Gastrocnemius medialis (tissue), 4 donors: ENCODE data around the gene DNAAF2. TPM values are rescaled to one million over a fixed set of nuclear protein-coding genes. Genes with fewer than 3 reads are reported as not detected.

Source experiments
- ATAC-seq, 2 donors: fragments of 150-250 bp; one replicate each; pipeline ENCODE4 v1.9.1; 2016
- DNase-seq, 2 donors: peaks; one replicate each; pipeline ENCODE4 v3.0.0-alpha.2; 2019
- H3K27ac ChIP-seq, 4 donors: fragments of 200-600 bp; sonication (generic); 1 replicate in 1 of 4; 2 replicates in 3 of 4; pipeline ENCODE4 v1.5.1; 2016 to 2018; ENCODE audit warnings: mild to moderate bottlenecking in 2 of 4, moderate library complexity in 1 of 4
- H3K27me3 ChIP-seq, 3 donors: fragments of 200-600 bp; sonication (generic) in 2 of 3; 1 replicate in 1 of 3; 2 replicates in 2 of 3; pipeline versions ENCODE4 v1.5.1 to v1.6.0; 2016 to 2019; ENCODE audit warnings: mild to moderate bottlenecking in 1 of 3, moderate library complexity in 1 of 3
- H3K36me3 ChIP-seq, 2 donors: fragments of 200-600 bp; sonication (generic) in 1 of 2; one replicate each; pipeline ENCODE4 v1.5.1; 2017 to 2018
- H3K4me1 ChIP-seq, 2 donors: fragments of 200-600 bp; sonication (generic) in 1 of 2; one replicate each; pipeline ENCODE4 v1.5.1; 2016 to 2017; ENCODE audit warnings: mild to moderate bottlenecking in 2 of 2
- H3K4me3 ChIP-seq, 4 donors: fragments of 200-600 bp; sonication (generic) in 3 of 4; 1 replicate in 1 of 4; 2 replicates in 3 of 4; pipeline ENCODE4 v1.5.1; 2016 to 2019; ENCODE audit warnings: mild to moderate bottlenecking in 2 of 4
- H3K9me3 ChIP-seq, 3 donors: fragments of 200-600 bp; sonication (generic) in 2 of 3; 1 replicate in 1 of 3; 2 replicates in 2 of 3; pipeline ENCODE4 v1.5.1; 2016 to 2019
- POLR2A ChIP-seq, 2 donors: fragments of 450-650 bp; IDR thresholded peaks; one replicate each; pipeline ENCODE4 v1.6.1; 2017; ENCODE audit warnings: antibody characterized with exemption in 2 of 2, mild to moderate bottlenecking in 2 of 2, moderate library complexity in 2 of 2
- in situ Hi-C, 4 donors: fragments of 200-750 bp; cut with MboI; loops; one replicate each; pipeline versions ENCODE4 v1.15.0 to v1.8.0; 2017; ENCODE audit warnings: low sequenced_read_pairs in 4 of 4
- intact Hi-C: fragments of 100-400 bp; cut with DNase I; formaldehyde crosslinking; loops from one replicate; pipeline ENCODE4 v1.15.1; 2023; ENCODE audit warnings: low total_unique reads
- total RNA-seq, 4 donors: library from RNA; depleted of rRNA; stranded (reverse); fragments of >200 nt; gene quantifications; one replicate each; pipeline versions ENCODE4 v1.1.0 to v1.2.3, GENCODE V29; 2016
- TF ChIP-seq, protein P1 (sequence below), 5 experiments: fragments of 450-650 bp in 3 of 5; fragments of 200-600 bp in 2 of 5; sonication (generic) in 2 of 5; IDR thresholded peaks in 4 of 5; conservative IDR thresholded peaks in 1 of 5; 1 replicate in 4 of 5; 2 replicates in 1 of 5; pipeline ENCODE4 v1.5.1; 2016 to 2019; ENCODE audit warnings: antibody characterized with exemption in 5 of 5, mild to moderate bottlenecking in 3 of 5, moderate library complexity in 3 of 5

DNAAF2 gene
- total RNA-seq, 4 donors from 2014 or later = 5.6 to 8.4 (median 6.9) TPM

DNA sequence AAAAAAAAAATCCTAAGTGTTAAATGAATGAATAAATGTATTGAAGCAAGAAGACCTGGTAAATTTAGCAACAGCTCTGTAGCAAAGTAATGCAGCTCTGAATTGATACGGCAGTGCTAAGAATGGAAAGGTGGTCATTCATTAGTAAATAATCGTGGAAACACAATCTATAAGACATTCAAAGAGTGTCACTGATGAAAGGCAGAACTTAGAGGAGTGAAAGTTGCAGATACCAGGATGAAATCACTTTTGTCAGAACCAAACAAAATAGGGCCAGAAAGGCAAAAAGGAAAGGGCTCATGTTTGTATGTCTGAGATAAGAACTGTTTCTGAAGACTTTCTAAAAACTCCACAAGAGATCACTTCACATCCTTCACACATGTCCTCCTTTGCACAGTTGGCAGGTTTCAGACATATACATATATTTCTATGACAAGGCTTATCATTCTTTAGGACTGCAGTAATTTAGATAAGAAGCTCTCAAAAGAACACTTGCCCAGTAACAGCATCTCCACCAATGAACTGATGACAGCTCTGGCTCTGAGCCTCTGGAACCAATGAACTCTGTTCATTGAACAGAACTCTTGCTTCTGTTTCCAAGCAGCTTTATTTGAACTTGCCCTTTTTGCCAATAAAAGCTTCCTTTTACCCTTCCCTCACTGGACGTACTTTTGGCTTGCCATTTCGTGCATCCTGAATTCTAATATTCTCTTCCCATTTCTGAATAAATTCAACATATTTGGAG, 40.5 kb downstream of the DNAAF2 start:
- no peak overlapping the region for H3K4me3 ChIP-seq
- H3K27ac ChIP-seq = no peak overlapping the region
- H3K4me1 ChIP-seq = peaks cover 9% of the 10 kb centered on the region in 2 donors
- no peak for TF ChIP-seq POLR2A (IDR thresholded peaks at IDR 0.05)
- TF ChIP-seq, protein P1, sequence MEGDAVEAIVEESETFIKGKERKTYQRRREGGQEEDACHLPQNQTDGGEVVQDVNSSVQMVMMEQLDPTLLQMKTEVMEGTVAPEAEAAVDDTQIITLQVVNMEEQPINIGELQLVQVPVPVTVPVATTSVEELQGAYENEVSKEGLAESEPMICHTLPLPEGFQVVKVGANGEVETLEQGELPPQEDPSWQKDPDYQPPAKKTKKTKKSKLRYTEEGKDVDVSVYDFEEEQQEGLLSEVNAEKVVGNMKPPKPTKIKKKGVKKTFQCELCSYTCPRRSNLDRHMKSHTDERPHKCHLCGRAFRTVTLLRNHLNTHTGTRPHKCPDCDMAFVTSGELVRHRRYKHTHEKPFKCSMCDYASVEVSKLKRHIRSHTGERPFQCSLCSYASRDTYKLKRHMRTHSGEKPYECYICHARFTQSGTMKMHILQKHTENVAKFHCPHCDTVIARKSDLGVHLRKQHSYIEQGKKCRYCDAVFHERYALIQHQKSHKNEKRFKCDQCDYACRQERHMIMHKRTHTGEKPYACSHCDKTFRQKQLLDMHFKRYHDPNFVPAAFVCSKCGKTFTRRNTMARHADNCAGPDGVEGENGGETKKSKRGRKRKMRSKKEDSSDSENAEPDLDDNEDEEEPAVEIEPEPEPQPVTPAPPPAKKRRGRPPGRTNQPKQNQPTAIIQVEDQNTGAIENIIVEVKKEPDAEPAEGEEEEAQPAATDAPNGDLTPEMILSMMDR (IDR thresholded peaks at IDR 0.05 in 4 of 5, conservative IDR thresholded peaks at IDR 0.05 in 1 of 5) = no peak
- no peaks in the 10 kb centered on the region for H3K9me3 ChIP-seq
- ATAC-seq = no peak
- H3K36me3 ChIP-seq = no peaks in the 10 kb centered on the region
- intact Hi-C loops (no loop called here), in situ Hi-C loops (no loop called here)
- no peak for DNase-seq
- no peaks in the 10 kb centered on the region for H3K27me3 ChIP-seq

- DNase-seq (no peak), ATAC-seq (no peak)
- Histone ChIP-seq H3K27ac (no peak overlapping the region), H3K27me3 (no peaks in the 10 kb centered on the region), H3K36me3 (no peaks in the 10 kb centered on the region), H3K4me3 (no peak overlapping the region), H3K4me1 (peaks cover 9% of the 10 kb centered on the region in 2 donors), H3K9me3 (no peaks in the 10 kb centered on the region)
- TF ChIP-seq POLR2A (IDR thresholded peaks at IDR 0.05) = no peak
- TF ChIP-seq, protein P1 (IDR thresholded peaks at IDR 0.05 in 4 of 5, conservative IDR thresholded peaks at IDR 0.05 in 1 of 5) = no peak
- in situ Hi-C loops = no loop called here
- intact Hi-C loops = no loop called here
Measured at GRCh38 chr14:49593016-49593415, 42.0 kb downstream of the DNAAF2 start.

- intact Hi-C loops (loop anchor here (5.0 kb wide), 1 partner anchor 263 kb away; the partner anchor contains the start of gene NEMF), in situ Hi-C loops (loop anchor here in 1 of 4 donors (10.0 kb wide), 1 partner anchor 45 kb away; the partner anchor contains the start of gene DNAAF2)
- H3K27ac ChIP-seq = no peak overlapping the region
- H3K9me3 ChIP-seq = no peaks in the 10 kb centered on the region
- TF ChIP-seq, protein P1 (IDR thresholded peaks at IDR 0.05 in 4 of 5, conservative IDR thresholded peaks at IDR 0.05 in 1 of 5) = no peak
- no peak for TF ChIP-seq POLR2A (IDR thresholded peaks at IDR 0.05)
- peaks cover 11 to 13% of the 10 kb centered on the region in 2 donors for H3K4me1 ChIP-seq
- peaks cover 0 to 7% of the 10 kb centered on the region in 2 donors for H3K36me3 ChIP-seq
- no peak for DNase-seq
- H3K4me3 ChIP-seq = no peak overlapping the region
- no peaks in the 10 kb centered on the region for H3K27me3 ChIP-seq
- ATAC-seq = no peak
Measured at GRCh38 chr14:49589387-49589786, 45.7 kb downstream of the DNAAF2 start.

GRCh38 chr14:49586673-49587460, 48.2 kb downstream of the DNAAF2 start:
- ATAC-seq (peak in 1 of 2 donors; percentile 36), DNase-seq (no peak)
- Histone ChIP-seq H3K9me3 (no peaks in the 10 kb centered on the region), H3K36me3 (peaks cover 0 to 29% of the 10 kb centered on the region in 2 donors), H3K27me3 (no peaks in the 10 kb centered on the region), H3K4me1 (peaks cover 27% of the 10 kb centered on the region in 2 donors), H3K27ac (peak overlapping the region; percentile 94 to 98 (median 96)), H3K4me3 (peak overlapping the region; percentile 78 to 99 (median 93))
- TF ChIP-seq, protein P1 (IDR thresholded peaks at IDR 0.05 in 4 of 5, conservative IDR thresholded peaks at IDR 0.05 in 1 of 5) = peak in 4 of 5 experiments; percentile 71 to 94 (median 76)
- TF ChIP-seq POLR2A (IDR thresholded peaks at IDR 0.05) = no peak
- in situ Hi-C loops (loop anchor here in 1 of 4 donors (10.0 kb wide), 1 partner anchor 48 kb away; the partner anchor contains the start of gene DNAAF2), intact Hi-C loops (loop anchor here (1.0 to 5.0 kb wide), 4 partner anchors 11 to 265 kb away; partner anchors contain the start of genes DNAAF2, LRR1, MGAT2 and NEMF)
